Activated naive CD8-positive, alpha-beta T cell (primary cell): ENCODE measurements around the gene FAM153A.
"Not testable (repeated sequence)": the region's sequence is repeated elsewhere in the genome, so short reads cannot be mapped to it uniquely, and the experiment has no call there.

Experiments used
- H3K27ac Mint-ChIP-seq: one replicate; pipeline ENCODE4 v1.8.0; 2021; ENCODE audit warnings: mixed read lengths
- H3K27me3 Mint-ChIP-seq: one replicate; pipeline ENCODE4 v1.8.0; 2021; ENCODE audit warnings: mixed read lengths
- H3K36me3 Mint-ChIP-seq: one replicate; pipeline ENCODE4 v1.8.0; 2021; ENCODE audit warnings: mixed read lengths
- H3K4me1 Mint-ChIP-seq: one replicate; pipeline ENCODE4 v1.8.0; 2021; ENCODE audit warnings: low read depth, mixed read lengths
- H3K4me3 Mint-ChIP-seq: one replicate; pipeline ENCODE4 v1.8.0; 2021; ENCODE audit warnings: mild to moderate bottlenecking, mixed read lengths
- H3K9me3 Mint-ChIP-seq: one replicate; pipeline ENCODE4 v1.8.0; 2021; ENCODE audit warnings: low read depth, mixed read lengths

FAM153A gene

DNA sequence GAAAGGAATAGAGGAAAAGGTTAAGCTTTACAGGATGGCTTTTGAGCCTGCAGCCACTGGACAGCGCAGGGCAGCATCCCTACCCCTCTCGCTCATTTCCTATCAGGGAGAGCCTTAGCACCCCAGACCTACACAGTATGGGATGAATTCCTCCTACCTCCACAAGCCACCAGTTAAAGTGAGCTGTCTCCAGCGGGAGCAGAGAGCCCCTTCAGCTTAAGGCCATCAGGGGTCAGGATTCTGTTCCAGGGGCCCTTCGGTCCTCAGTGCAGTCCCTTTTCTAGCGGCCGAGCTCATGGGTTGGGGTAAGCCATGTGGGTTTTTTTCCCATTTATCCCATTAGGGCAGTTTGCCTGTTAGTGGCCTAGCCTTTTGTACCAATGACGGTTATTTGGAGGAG lies 89.7 kb downstream of the FAM153A start:
- H3K9me3 Mint-ChIP-seq, H3K36me3 Mint-ChIP-seq, H3K27ac Mint-ChIP-seq, H3K27me3 Mint-ChIP-seq, H3K4me1 Mint-ChIP-seq, H3K4me3 Mint-ChIP-seq: not testable (repeated sequence)

- not testable (repeated sequence) for H3K27me3 Mint-ChIP-seq, H3K4me3 Mint-ChIP-seq, H3K36me3 Mint-ChIP-seq, H3K4me1 Mint-ChIP-seq, H3K27ac Mint-ChIP-seq, H3K9me3 Mint-ChIP-seq
Measured at GRCh38 chr5:177692507-177692906, 90.2 kb downstream of the FAM153A start.

DNA sequence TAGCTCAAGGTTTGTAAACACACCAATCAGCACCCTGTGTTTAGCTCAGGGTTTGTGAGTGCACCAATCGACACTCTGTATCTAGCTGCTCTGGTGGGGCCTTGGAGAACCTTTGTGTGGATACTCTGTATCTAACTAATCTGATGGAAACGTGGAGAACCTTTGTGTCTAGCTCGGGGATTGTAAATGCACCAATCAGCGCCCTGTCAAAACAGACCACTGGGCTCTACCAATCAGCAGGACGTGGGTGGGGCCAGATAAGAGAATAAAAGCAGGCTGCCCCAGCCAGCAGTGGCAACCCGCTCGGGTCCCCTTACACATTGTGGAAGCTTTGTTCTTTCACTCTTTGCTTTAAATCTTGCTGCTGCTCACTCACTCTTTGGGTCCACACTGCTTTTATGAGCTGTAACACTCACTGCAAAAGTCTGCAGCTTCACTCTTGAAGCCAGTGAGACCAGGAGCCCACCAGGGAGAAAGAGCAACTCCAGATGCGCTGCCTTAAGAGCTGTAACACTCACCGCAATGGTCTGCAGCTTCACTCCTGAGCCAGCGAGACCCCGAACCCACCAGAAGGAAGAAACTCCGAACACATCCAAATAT lies 93.6 kb downstream of the FAM153A start:
- H3K36me3 Mint-ChIP-seq, H3K27me3 Mint-ChIP-seq, H3K4me1 Mint-ChIP-seq, H3K27ac Mint-ChIP-seq, H3K9me3 Mint-ChIP-seq, H3K4me3 Mint-ChIP-seq: not testable (repeated sequence)

DNA sequence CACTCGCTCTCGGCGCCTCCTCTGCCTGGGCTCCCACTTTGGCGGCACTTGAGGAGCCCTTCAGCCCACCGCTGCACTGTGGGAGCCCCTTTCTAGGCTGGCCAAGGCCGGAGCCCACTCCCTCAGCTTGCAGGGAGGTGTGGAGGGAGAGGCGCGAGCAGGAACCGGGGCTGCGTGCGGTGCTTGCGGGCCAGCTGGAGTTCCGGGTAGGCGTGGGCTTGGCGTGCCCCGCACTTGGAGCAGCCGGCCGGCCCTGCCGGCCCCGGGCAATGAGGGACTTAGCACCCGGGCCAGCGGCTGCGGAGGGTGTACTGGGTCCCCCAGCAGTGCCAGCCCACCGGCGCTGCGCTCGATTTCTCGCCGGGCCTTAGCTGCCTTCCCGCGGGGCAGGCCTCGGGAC lies 94.6 kb downstream of the FAM153A start:
- H3K4me3 Mint-ChIP-seq, H3K36me3 Mint-ChIP-seq: not testable (repeated sequence)

GRCh38 chr5:177681920-177682319 lies 100.8 kb downstream of the FAM153A start:
- H3K27me3 Mint-ChIP-seq, H3K27ac Mint-ChIP-seq, H3K36me3 Mint-ChIP-seq, H3K4me1 Mint-ChIP-seq, H3K4me3 Mint-ChIP-seq, H3K9me3 Mint-ChIP-seq: not testable (repeated sequence)

More for the DNA sequence above, 94.6 kb downstream of the FAM153A start:
- not testable (repeated sequence) for H3K9me3 Mint-ChIP-seq, H3K27ac Mint-ChIP-seq, H3K4me1 Mint-ChIP-seq, H3K27me3 Mint-ChIP-seq
